Inflammatory macrophage treated with lipopolysaccharide for 1 hour (primary cell): Measurements from ENCODE around the gene FBXW7.
"Not testable (repeated sequence)": the region's sequence is repeated elsewhere in the genome, so short reads cannot be mapped to it uniquely, and the experiment has no call there.

Experiments used
- DNase-seq, 2 donors: peaks; one replicate each; pipeline ENCODE4 v3.0.0-alpha.2; 2020 to 2022

Gene FBXW7, protein sequence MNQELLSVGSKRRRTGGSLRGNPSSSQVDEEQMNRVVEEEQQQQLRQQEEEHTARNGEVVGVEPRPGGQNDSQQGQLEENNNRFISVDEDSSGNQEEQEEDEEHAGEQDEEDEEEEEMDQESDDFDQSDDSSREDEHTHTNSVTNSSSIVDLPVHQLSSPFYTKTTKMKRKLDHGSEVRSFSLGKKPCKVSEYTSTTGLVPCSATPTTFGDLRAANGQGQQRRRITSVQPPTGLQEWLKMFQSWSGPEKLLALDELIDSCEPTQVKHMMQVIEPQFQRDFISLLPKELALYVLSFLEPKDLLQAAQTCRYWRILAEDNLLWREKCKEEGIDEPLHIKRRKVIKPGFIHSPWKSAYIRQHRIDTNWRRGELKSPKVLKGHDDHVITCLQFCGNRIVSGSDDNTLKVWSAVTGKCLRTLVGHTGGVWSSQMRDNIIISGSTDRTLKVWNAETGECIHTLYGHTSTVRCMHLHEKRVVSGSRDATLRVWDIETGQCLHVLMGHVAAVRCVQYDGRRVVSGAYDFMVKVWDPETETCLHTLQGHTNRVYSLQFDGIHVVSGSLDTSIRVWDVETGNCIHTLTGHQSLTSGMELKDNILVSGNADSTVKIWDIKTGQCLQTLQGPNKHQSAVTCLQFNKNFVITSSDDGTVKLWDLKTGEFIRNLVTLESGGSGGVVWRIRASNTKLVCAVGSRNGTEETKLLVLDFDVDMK

GRCh38 chr4:152535903-152536544 lies at the start of gene FBXW7:
TSS of gene FBXW7 (minus strand) at chr4:152536092. CDS start at chr4:152411803, 124,289 bp downstream.
- peak; percentile 99 to 100 for DNase-seq

- no peak for DNase-seq
These were observed 49.1 kb upstream of the FBXW7 start for GRCh38 chr4:152585023-152585441.

- no peak for DNase-seq
These were observed 45.8 kb upstream of the FBXW7 start for GRCh38 chr4:152581536-152582160.

DNA sequence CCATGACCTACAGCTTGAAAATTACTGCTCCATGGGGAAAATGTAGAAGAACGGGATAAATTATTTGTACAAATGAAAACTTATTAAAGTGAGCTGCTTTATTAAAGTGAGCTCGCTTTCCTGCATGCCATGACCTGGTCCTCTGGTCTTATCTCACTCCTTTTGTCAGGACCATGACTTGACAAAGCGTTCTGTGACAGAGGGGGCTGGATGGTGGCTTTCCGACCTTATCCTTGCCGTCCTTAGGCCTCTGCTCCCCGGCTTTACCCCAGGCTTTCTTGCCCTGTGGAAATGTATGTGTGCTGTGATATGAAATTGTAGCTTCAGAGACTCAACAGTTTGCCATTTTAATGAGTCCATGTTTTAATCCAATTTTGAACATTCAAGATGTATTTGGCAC lies 44.0 kb upstream of the FBXW7 start:
- no peak for DNase-seq

- DNase-seq: no peak
These were observed 43.3 kb upstream of the FBXW7 start for GRCh38 chr4:152579107-152579764.

GRCh38 chr4:152578670-152579069 lies 42.8 kb upstream of the FBXW7 start:
- no peak for DNase-seq

DNA sequence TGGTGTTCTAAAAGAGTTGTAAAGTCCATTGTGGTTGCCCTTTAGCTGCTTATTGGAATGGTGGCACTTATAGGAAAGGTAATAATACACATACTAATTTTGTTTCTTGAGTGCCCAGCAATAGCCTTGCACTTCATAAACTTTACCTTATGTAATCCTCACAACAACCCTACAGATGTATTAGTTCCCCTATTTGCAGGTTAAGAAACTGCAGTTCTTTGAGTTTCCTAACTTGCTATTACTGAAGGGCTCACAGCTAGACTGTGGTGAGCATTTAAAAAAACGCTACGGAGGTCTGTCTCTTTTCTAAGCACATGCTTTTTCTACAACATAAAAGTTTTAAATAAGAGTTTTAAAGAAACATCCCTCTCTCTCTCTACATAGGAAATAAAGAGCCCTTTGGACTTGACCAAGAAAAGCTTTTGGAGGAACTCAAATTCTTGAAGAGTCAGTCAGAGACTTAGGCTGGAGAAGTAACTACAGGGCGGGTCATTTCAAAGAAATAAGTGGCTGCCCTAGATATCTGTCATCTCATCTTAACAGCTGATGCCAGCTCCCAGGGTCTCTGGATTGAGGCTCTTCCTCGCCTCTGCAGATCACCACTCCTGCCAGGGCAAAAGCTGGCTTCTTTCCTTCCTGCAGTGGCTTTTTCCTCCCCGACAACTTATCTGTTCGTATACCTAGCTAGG lies 42.0 kb upstream of the FBXW7 start:
- DNase-seq: peak; percentile 28 to 38

DNA sequence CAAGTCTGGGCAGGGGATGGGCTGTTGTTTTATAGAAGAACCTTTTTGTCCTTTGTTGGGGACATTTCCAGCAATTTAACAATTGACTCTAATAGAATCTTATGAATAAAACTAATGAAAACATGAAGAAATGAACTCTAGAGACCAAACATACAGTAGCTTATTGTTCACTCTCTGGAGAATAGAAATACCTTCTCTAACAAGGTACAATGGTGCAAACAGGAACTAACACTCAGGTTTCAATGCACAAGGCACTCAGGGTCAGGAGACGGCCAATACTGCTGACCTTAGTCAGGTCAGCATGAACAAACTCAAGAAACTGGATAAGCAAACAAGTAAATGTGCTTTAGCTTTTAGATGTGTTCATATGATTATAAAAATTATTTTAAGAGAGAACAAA lies 39.6 kb upstream of the FBXW7 start:
- no peak for DNase-seq

DNA sequence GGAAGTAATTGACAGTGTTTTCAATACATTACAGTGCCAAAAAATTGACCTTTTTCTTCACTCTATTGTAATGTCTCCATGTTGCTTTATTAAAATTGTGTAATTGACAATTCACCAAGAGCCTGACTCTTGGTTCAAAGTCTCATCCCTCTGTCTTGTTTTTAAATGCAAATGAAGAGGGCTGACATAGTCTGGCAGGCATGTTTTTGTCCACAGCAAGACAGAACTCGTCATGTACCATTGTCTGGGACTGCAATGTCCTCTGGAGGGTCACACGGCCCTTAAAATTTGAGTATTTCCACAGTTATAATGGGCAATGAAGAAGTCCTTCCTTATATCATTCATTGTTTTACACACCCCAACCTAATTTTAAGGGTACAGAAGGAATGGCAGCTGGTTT lies 38.0 kb upstream of the FBXW7 start:
- no peak for DNase-seq

DNA sequence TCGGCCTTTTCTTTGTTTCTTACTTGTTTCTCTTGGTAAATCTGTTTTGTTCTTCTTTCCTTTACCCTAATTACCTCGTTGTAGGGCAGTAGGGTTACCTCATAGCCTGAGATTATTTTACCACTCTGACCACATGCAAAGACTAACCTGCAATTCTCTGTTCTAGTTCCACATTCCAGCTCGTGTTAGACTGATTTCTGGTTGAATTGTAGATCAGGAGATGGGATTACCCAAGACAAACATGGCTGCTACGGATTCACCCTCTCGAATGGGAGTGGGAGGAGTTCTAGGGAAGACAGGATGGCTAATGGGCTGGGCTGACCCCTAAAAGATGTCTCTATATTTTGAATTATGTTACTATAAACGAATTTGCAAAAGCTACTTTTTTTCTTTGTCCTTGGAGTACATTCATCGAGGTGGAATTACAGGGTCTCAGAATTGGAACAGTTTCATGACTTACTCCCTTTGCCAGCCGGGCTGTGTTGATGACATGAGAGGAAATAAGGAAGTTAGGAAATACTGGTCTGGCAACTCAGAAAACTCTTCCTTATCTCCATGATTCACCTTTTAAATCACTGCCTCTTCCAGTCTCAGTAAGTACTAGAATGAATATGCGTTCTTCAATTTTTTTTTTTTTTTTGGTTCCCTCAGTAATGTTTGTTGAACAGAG lies 36.7 kb upstream of the FBXW7 start:
- peak; percentile 35 to 59 for DNase-seq

GRCh38 chr4:152571770-152572169 lies 35.9 kb upstream of the FBXW7 start:
- no peak for DNase-seq

- no peak for DNase-seq
These were observed 35.4 kb upstream of the FBXW7 start for GRCh38 chr4:152571296-152571695.

GRCh38 chr4:152565333-152565732 lies 29.4 kb upstream of the FBXW7 start:
- no peak for DNase-seq

DNA sequence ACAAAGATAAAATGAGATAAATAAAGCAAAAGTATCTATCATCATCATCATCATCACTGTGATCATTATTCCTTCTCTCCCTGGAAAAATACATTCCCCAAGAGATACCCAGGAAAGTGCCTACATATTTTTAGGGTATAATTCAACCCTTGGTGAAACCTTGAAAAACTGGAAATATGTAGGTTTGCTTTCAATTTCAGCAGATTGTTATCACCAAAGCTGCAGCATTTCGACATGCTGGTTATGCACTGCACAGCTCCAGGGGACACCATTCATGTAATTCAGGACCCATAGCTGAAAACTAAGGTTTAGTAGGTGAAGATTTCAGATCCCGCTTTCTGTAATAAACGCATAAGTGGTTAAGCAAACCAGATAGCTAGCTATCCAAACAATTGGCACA lies 28.4 kb upstream of the FBXW7 start:
- no peak for DNase-seq

DNA sequence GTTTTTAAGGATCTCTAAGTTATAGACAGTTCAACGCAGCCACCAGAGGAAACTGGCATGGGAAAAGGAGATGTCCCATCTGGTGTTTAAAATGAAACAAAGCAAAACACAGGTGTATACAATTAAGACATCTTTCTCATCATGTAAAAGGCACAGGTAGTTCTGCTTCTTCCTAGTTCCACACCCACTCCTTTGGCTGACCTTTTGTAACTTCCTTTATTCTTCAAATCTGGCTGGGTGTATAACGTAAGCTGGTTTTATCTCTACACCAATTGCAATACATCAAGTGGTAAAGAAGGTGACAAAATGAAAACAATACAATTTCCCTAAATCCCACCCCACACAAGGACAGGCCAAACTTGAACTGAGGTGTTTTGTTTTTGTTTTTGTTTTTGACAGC lies 27.3 kb upstream of the FBXW7 start:
- DNase-seq: no peak

GRCh38 chr4:152559641-152560040 lies 23.7 kb upstream of the FBXW7 start:
- DNase-seq: no peak

DNA sequence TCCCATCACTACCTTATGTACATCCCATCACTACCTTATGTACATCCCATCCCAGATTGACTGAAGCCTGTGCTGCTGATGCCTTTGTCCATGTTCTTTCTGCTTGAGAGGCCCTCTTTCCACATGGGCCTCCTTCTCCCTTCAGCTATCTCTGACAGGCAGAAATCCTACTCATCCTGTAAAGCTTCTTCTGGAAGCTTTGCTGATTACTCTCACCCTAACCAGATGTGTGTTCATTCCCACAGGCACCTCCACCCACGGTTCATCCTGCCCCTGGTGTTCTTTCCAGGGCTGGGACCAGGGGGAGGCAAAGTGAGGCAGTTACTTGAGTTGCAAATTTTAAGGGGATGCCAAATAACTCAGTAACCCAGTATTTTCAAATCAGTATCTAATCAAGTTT lies 22.5 kb upstream of the FBXW7 start:
- no peak for DNase-seq

GRCh38 chr4:152556834-152557233 lies 20.9 kb upstream of the FBXW7 start:
- no peak for DNase-seq

DNA sequence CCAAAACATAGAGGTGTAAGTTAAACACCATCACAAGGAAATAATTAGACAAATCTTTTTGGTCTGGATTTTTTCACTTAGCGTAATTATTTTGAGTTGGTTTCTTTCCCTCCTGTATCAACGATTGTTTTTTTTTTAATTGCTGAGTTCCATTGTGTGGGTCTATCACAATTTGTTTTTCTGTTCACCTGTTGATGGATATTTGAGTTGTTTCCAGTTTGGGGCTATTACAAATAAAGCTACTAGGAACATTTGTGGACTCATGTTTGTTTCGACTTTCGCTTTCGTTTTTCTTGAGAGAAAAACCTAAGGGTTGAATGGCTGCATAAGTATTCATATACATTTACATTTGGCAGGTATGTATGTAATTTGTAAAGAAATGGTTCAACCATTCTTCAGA lies 20.4 kb upstream of the FBXW7 start:
- no peak for DNase-seq

DNA sequence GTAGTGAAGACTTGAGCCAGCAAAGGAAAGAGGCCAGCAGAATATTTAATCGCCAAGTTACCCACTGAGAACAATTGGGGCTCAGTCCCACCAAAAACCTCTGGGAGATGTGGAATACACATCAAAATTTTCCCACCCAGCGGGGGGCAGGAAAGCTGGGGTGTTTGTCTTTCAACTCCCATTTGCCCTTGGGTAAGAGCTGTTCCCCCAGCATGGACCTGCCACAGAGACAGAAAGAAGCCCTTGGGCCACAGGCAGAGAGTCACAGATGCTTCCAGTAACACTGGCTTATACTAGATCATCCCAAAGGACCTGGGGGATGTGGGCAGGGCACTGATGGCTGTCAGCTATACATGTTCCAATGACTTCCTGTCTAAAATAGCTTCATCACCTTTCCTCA lies 18.9 kb upstream of the FBXW7 start:
- no peak for DNase-seq

GRCh38 chr4:152550687-152551086 lies 14.8 kb upstream of the FBXW7 start:
- not testable (repeated sequence) for DNase-seq

- DNase-seq: no peak
These were observed 9.2 kb upstream of the FBXW7 start for GRCh38 chr4:152545088-152545487.
